ENCODE measurements around the gene MMP1. TPM values are rescaled to one million over a fixed set of nuclear protein-coding genes. Genes with fewer than 3 reads are reported as not detected.

The MMP1 gene
- total and polyA plus RNA-seq, 4 experiments from 2014 or later, result not detected

Other genes with a start within 250 kb of the MMP1 start
- gene MMP20, start 172.8 kb downstream of the MMP1 start, total RNA-seq, result not detected
- not detected for gene MMP20, start 172.8 kb downstream of the MMP1 start, polyA plus RNA-seq
- not detected for gene MMP27, start 92.4 kb downstream of the MMP1 start, total RNA-seq
- gene MMP27, start 92.4 kb downstream of the MMP1 start, polyA plus RNA-seq, result not detected
- gene MMP8, start 73.2 kb downstream of the MMP1 start, total RNA-seq, result not detected
- not detected for gene MMP8, start 73.2 kb downstream of the MMP1 start, polyA plus RNA-seq
- gene MMP10, start 17.5 kb downstream of the MMP1 start, total RNA-seq, result not detected
- gene MMP10, start 17.5 kb downstream of the MMP1 start, polyA plus RNA-seq, result not detected
- gene MMP3, start 45.4 kb upstream of the MMP1 start, total RNA-seq, result not detected
- gene MMP3, start 45.4 kb upstream of the MMP1 start, polyA plus RNA-seq, result not detected
- gene MMP12, start 76.8 kb upstream of the MMP1 start, total RNA-seq, result not detected
- gene MMP12, start 76.8 kb upstream of the MMP1 start, polyA plus RNA-seq, result not detected
- not detected for gene MMP13, start 157.6 kb upstream of the MMP1 start, total RNA-seq
- gene MMP13, start 157.6 kb upstream of the MMP1 start, polyA plus RNA-seq, result not detected

Measured in CD4-positive, alpha-beta memory T cell (primary cell).